Omental fat pad (tissue), 4 donors: ENCODE results near the gene RADIL. TPM values are rescaled to one million over a fixed set of nuclear protein-coding genes. Genes with fewer than 3 reads are reported as not detected.

Experiments used
- ATAC-seq: fragments of 150-250 bp; one replicate; pipeline ENCODE4 v1.9.1; 2016; ENCODE audit warnings: mild to moderate bottlenecking, moderate library complexity; ENCODE audit not compliant: low FRiP score
- DNase-seq: peaks from one replicate; pipeline ENCODE4 v3.0.0-alpha.2; 2019; ENCODE audit warnings: low spot score
- total RNA-seq, 4 donors: library from RNA; depleted of rRNA; stranded (reverse); fragments of >200 nt; gene quantifications; one replicate each; pipeline ENCODE4 v1.1.0, GENCODE V29; 2016
- TF ChIP-seq, protein P1 (sequence below), 3 donors: fragments of 450-650 bp; IDR thresholded peaks; one replicate each; pipeline ENCODE4 v1.5.1; 2016 to 2017; ENCODE audit warnings: antibody characterized with exemption in 3 of 3, mild to moderate bottlenecking in 3 of 3, moderate library complexity in 2 of 3

RADIL gene
- total RNA-seq, 4 donors from 2014 or later = 1.1 to 12.3 (median 4.4) TPM

DNA sequence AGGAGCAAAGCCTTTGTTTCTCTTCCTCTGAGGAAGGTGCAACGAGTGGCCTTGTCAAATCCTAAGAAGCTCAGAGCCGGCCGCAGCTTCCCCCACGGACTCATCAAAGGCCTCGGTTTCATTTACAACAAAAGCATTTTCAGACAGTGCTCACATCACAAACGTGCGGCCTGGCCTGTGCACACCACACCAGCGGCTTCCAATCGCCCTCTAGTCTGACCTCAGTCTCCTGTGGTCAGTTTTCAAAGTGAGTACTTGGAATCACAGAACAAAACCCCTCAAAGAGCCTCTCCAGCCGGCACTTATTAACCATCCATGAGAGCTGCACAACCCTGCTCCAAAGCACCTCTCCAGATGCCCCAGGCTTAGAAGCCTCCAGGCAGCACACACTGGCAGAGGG lies 3.3 kb downstream of the RADIL start:
- TF ChIP-seq, protein P1, sequence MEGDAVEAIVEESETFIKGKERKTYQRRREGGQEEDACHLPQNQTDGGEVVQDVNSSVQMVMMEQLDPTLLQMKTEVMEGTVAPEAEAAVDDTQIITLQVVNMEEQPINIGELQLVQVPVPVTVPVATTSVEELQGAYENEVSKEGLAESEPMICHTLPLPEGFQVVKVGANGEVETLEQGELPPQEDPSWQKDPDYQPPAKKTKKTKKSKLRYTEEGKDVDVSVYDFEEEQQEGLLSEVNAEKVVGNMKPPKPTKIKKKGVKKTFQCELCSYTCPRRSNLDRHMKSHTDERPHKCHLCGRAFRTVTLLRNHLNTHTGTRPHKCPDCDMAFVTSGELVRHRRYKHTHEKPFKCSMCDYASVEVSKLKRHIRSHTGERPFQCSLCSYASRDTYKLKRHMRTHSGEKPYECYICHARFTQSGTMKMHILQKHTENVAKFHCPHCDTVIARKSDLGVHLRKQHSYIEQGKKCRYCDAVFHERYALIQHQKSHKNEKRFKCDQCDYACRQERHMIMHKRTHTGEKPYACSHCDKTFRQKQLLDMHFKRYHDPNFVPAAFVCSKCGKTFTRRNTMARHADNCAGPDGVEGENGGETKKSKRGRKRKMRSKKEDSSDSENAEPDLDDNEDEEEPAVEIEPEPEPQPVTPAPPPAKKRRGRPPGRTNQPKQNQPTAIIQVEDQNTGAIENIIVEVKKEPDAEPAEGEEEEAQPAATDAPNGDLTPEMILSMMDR (IDR thresholded peaks at IDR 0.05) = no peak
- DNase-seq (no peak), ATAC-seq (no peak)

DNA sequence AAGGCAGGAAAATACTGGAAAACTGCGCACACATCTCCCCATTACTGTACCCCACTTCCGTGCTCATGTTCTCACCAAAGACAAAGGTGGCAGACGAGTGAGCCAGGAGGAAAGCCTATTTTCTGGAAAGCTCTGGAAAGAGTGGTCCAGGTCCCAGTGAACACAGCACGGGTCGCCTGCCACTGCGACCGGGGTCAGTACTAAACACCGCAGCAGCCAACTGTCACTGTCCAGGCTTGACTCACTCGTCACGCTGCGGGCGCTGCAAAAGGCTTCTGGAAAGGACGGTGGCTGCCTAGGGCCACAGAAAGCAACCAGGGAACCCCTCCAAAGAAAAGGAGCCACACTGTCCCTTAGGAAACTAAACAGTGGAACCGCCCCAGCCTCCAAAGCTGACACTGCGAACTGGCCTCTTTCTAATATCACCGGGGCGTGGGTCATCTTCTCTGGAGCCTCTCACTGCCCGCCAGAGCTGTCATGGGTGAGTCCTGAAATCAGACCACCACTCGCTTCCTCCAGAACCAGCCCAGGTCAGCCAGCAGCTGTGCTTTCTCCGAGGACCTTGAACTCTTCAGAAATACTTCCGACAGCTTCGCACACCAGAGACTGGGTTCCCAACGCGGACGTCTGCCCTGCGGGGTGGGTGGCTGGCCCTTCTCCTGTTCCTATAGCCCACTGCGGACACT lies 4.0 kb downstream of the RADIL start:
- no peak for ATAC-seq
- no peak for DNase-seq
- TF ChIP-seq, protein P1 (IDR thresholded peaks at IDR 0.05) = no peak

DNA sequence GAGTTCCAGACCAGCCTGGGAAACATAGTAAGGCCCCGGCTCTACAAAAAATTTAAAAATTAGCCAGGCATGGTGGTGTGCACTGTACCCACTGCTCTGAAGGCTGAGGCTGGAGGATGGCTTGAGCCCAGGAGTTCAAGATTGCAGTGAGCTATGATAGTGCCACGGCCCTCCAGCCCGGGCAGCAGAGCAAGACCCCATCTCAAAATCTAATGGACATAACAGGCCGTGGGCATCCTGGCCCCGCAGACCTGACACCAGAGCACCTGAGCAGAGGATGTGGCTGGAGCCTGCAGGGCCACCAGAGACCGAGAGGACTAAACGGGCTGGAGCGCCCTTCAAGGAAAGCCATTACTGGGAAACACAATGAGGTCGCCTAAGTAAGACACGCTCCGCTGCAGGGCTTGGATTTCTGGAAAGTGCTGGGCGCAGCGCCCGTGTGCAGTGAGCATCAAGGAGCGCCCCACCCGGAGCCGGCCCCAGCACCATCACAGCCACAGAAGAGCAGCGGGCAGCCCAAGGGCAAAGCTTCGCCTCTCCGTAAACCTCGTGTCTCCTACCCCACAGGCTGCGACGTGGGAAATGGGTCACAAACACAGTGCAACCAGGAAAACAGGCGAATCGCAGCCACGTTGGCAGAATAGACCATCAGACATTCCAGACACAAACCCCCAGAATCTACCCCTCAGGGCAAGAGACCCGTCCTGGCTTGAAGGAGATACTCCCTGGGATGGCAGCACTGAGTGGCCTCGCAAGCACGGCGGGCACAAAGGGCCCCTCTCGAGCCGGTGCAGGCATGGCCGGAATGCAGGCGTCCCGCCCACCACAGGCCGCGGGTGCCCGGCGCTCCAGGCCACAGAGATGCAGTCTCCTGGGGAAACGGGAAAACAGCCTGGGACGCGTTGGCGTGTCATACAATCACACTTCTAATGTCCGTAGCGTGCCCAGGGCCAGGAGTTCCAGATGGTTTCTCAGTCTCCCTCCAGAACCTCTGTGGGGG lies 4.9 kb downstream of the RADIL start:
- TF ChIP-seq, protein P1 (IDR thresholded peaks at IDR 0.05) = no peak
- no peak for ATAC-seq
- no peak for DNase-seq

DNA sequence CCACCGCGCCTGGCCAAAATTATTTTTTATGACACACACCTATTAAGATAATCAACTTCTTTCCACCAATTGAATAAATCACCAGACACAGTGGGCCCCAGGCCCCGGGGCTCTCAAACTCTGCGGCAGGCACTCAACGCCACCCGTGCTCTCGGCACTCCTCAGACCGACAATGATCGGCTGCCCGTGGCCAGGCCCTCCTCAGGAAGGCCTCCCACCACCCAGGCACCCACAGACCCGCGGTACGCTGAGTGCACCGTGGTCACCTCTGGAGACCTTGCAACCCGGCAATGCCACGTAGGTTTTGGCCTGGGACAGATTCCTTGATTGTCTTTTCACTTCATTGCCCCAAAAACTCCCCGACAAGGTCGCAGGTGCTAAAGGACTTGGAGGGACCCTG lies 6.9 kb downstream of the RADIL start:
- DNase-seq (no peak), ATAC-seq (no peak)

DNA sequence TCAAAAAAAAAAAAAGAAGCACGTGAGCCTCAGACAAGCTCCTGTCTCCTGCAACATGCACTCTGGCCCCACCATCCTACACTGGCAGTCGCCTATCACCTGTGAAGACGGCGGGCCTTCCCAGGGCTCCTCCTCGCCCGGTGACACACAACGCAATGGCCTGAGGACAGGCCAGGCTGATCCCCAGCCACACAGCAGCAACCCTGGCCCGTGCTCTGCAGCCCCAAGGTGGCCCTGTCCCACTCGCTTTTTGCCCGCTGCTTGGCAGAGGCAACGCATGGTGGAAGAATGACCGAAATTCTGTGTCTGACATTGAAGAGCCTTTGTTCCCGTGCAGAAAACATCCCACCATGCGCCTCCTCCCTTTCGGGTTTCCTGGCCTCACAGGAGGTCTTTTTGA lies 8.1 kb downstream of the RADIL start:
- DNase-seq = no peak
- ATAC-seq = no peak
- TF ChIP-seq, protein P1 (IDR thresholded peaks at IDR 0.05) = no peak

More for the DNA sequence above, 6.9 kb downstream of the RADIL start:
- TF ChIP-seq, protein P1 (IDR thresholded peaks at IDR 0.05) = no peak

DNA sequence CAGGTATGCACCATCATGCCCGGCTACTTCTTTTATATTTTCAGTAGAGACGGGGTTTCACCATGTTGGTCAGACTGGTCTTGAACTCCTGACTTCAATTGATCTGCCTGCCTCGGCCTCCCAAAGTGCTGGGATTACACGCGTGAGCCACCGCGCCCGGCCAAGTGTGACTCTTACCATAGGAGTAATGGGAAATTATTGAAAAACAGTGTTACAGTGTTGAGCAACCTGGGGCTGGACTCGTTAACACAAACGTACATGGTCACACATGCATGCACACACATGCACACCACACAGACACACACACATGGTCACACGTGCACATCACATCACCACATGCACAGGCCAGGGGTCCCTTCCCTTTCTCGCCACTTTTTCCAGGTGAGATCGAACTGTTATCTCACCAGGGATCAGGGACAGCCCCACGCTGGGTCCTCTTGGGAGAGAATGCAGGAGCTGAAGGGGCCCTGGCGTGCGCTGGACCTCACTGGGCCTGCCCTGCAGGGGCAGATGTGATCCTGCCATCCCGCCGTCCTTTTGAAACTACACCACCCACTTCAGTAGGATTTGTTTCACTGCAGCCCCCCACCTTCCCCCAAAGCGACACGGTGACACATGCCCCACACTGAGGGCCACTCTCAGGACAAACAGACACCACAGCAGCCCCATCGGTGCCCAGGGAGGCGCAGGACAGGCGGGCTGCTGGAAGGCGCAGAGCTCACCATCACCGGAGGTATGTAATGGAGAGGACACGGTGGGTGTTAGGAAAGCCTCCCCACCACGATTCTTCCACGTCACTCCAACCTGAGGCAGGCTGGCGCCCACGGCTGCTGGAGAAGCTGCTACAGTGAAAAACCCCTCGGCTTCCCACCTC lies 10.2 kb downstream of the RADIL start:
- no peak for DNase-seq
- ATAC-seq = no peak
- TF ChIP-seq, protein P1 (IDR thresholded peaks at IDR 0.05) = no peak
